A549 (cell line): ENCODE results near the gene ZFYVE27.

Experiments
- CTCF ChIP-seq: fragments of >200 bp; sonication (Bioruptor Twin); formaldehyde crosslinking; IDR thresholded peaks from 3 replicates; pipeline ENCODE4 v1.5.1; 2016
- FOSB ChIP-seq: fragments of 250-450 bp; sonication (Bioruptor Pico); IDR thresholded peaks from 2 replicates; pipeline ENCODE4 v1.5.0; 2020; ENCODE audit warnings: mild to moderate bottlenecking, moderate library complexity
- POLR2A ChIP-seq: IDR thresholded peaks from 2 replicates; pipeline ENCODE4 v1.6.1; 2012; ENCODE audit warnings: mild to moderate bottlenecking, low read length
- TP53 ChIP-seq: fragments of 250-450 bp; sonication (Bioruptor Pico); IDR thresholded peaks from 2 replicates; pipeline ENCODE4 v1.5.0; 2021; ENCODE audit warnings: mild to moderate bottlenecking, moderate library complexity
- TF ChIP-seq, protein P1 (sequence below): fragments of >200 bp; sonication (Bioruptor Twin); formaldehyde crosslinking; IDR thresholded peaks from 3 replicates; pipeline ENCODE4 v1.6.1; 2016
- TF ChIP-seq, protein P2 (sequence below): IDR thresholded peaks from 2 replicates; pipeline ENCODE4 v1.6.1; 2012
- TF ChIP-seq, protein P3 (sequence below): IDR thresholded peaks from 2 replicates; pipeline ENCODE4 v1.6.1; 2012; ENCODE audit warnings: low read depth, borderline replicate concordance

DNA sequence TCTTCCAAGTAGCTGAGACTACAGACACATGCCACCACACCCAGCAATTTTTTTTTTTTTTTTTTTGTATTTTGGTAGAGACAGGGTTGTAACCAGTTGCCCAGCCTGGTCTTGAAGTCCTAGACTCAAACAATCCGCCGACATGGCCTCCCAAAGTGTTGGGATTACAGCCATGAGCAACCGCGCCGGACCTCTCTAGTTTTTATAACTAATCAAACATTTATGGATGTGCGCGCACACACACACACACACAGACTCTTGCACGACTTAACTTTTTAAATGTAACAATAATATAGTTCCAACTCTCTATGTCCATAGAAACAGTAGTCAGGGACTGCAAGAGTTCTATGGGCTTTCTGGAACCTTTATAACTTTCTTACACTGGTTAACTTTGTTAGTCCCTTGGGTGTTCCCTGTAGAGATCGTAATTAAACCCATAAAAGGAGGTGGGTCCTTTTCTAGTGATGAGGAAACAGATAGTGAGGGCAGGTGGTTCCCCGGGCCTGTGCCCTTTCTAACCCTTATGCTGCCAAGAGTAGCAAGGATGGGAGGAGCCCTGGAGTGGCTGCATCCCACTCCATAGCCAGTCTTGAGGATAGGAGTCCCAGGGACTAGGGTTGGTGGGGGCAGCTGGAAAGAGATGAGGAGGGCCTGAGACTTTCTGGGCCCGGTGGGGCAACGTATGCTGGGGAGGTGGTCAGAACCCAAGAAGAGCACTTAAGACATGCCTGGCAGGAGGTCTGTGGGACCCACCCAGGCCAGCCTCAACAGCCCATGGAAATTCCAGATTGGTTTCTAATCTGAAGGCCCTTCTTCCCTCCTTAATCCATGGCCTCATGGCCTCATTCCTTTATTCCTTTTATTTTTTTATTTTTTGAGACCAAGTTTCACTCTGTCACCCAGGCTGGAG is 14.8 kb upstream of the ZFYVE27 start:
- TF ChIP-seq CTCF (no peak), FOSB (CRISPR knock-in tag) (no peak), TP53 (CRISPR knock-in tag) (no peak), POLR2A (no peak)
- TF ChIP-seq, protein P1, sequence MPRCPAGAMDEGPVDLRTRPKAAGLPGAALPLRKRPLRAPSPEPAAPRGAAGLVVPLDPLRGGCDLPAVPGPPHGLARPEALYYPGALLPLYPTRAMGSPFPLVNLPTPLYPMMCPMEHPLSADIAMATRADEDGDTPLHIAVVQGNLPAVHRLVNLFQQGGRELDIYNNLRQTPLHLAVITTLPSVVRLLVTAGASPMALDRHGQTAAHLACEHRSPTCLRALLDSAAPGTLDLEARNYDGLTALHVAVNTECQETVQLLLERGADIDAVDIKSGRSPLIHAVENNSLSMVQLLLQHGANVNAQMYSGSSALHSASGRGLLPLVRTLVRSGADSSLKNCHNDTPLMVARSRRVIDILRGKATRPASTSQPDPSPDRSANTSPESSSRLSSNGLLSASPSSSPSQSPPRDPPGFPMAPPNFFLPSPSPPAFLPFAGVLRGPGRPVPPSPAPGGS = no peak
- TF ChIP-seq, protein P2, sequence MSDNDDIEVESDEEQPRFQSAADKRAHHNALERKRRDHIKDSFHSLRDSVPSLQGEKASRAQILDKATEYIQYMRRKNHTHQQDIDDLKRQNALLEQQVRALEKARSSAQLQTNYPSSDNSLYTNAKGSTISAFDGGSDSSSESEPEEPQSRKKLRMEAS = no peak
- TF ChIP-seq, protein P3, sequence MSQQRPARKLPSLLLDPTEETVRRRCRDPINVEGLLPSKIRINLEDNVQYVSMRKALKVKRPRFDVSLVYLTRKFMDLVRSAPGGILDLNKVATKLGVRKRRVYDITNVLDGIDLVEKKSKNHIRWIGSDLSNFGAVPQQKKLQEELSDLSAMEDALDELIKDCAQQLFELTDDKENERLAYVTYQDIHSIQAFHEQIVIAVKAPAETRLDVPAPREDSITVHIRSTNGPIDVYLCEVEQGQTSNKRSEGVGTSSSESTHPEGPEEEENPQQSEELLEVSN = no peak
